Thyroid gland (tissue), 4 donors: ENCODE results near the gene UBTD1.

Experiments used
- POLR2A ChIP-seq, 2 donors: fragments of 450-650 bp; IDR thresholded peaks; one replicate each; pipeline ENCODE4 v1.6.1; 2017; ENCODE audit warnings: antibody characterized with exemption in 2 of 2, mild to moderate bottlenecking in 2 of 2, moderate library complexity in 1 of 2
- TF ChIP-seq, protein P1 (sequence below), 6 experiments: fragments of 200-600 bp in 3 of 6; fragments of 450-650 bp in 3 of 6; sonication (generic) in 3 of 6; IDR thresholded peaks; one replicate each; pipeline ENCODE4 v1.5.1; 2016 to 2019; ENCODE audit warnings: antibody characterized with exemption in 6 of 6, mild to moderate bottlenecking in 2 of 6, inconsistent platforms in 1 of 6, moderate library complexity in 1 of 6

DNA sequence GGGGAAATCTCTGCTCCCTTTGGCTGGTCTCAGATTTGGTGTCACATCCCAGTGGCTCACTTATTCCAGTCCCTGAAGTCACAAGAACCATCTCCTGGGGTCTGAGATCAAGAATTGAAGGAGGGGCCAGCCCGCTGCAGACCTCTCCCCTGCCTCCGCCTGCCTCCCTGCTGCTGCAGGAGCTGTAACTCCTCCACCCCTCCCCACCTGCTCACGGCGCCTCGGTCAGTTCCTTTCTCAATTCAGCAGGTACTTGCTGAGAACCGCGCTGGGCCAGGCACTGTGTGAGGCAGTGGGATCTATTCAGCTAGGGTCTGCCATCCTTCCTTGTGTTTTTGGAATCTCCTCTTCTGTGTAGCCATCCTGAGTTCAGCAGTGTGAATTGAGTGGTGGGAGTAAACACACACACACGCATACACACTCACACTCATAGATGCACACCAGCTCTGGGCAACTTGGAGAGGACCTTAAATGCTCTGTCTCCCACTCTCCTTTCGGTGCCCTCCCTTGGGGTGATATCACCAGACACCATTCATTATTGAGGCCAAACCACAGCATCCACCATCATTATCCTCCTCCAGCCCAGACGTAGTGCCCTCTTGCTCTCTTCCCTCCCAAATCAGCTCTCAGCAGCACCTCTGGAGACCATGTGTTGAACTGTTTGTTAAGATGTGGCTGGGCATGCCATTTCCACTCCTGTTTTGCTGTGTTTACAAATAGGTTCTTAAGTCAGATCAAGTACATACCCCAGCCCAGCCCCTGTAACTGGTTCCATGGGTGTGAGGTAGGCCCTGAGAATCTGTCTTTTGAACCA is 51.8 kb downstream of the UBTD1 start:
- TF ChIP-seq, protein P1, sequence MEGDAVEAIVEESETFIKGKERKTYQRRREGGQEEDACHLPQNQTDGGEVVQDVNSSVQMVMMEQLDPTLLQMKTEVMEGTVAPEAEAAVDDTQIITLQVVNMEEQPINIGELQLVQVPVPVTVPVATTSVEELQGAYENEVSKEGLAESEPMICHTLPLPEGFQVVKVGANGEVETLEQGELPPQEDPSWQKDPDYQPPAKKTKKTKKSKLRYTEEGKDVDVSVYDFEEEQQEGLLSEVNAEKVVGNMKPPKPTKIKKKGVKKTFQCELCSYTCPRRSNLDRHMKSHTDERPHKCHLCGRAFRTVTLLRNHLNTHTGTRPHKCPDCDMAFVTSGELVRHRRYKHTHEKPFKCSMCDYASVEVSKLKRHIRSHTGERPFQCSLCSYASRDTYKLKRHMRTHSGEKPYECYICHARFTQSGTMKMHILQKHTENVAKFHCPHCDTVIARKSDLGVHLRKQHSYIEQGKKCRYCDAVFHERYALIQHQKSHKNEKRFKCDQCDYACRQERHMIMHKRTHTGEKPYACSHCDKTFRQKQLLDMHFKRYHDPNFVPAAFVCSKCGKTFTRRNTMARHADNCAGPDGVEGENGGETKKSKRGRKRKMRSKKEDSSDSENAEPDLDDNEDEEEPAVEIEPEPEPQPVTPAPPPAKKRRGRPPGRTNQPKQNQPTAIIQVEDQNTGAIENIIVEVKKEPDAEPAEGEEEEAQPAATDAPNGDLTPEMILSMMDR (IDR thresholded peaks at IDR 0.05) = no peak
- TF ChIP-seq POLR2A (IDR thresholded peaks at IDR 0.05) = no peak
